ENCODE measurements around the gene CCDC71.

- TF ChIP-seq POLR2AphosphoS5 (IDR thresholded peaks at IDR 0.05; ENCODE audit: insufficient read depth, low read depth, low read length) (no peak), CTCF (IDR thresholded peaks at IDR 0.05; ENCODE audit: extremely low read depth in 1 of 2, insufficient read depth in 1 of 2, low read depth in 1 of 2, low read length in 2 of 2) (no peak), EZH2 (IDR thresholded peaks at IDR 0.05; ENCODE audit: borderline replicate concordance, low read depth, low read length, severe bottlenecking) (no peak), FOS (IDR thresholded peaks at IDR 0.05; ENCODE audit: borderline replicate concordance, insufficient read depth, low read length) (no peak), POLR2A (IDR thresholded peaks at IDR 0.05; ENCODE audit: low read depth, low read length) (no peak), JUN (IDR thresholded peaks at IDR 0.05; ENCODE audit: borderline replicate concordance, insufficient read depth, insufficient read length, low read depth) (no peak), MAX (IDR thresholded peaks at IDR 0.05; ENCODE audit: insufficient read depth, insufficient read length) (no peak), MYC (IDR thresholded peaks at IDR 0.05; ENCODE audit: low read depth, low read length) (no peak), GATA2 (IDR thresholded peaks at IDR 0.05; ENCODE audit: insufficient read depth, insufficient read length, low read depth, low read length) (no peak)
Measured at GRCh38 chr3:49122022-49122421, 44.1 kb downstream of the CCDC71 start.
